ENCODE data around the gene VSIG10L.

VSIG10L gene

GRCh38 chr19:51341976-51342580 is at the start of gene VSIG10L:
Gene VSIG10L, minus strand, starts transcription at chr19:51342139. Its CDS starts 15 bp downstream, at chr19:51342124.
- DNase-seq = no peak

- DNase-seq = no peak
These were observed 49.2 kb upstream of the VSIG10L start for GRCh38 chr19:51391073-51391611.

- DNase-seq = no peak
These were observed 47.2 kb upstream of the VSIG10L start for GRCh38 chr19:51389143-51389542.

GRCh38 chr19:51387924-51388389 is 46.0 kb upstream of the VSIG10L start, which contains the start of gene LIM2:
Gene LIM2, minus strand, starts transcription at chr19:51387974. Its CDS starts 531 bp downstream, at chr19:51387443.
- DNase-seq = no peak

GRCh38 chr19:51386882-51387520 is 45.1 kb upstream of the VSIG10L start:
- no peak for DNase-seq

- DNase-seq = no peak
These were observed 40.1 kb upstream of the VSIG10L start for GRCh38 chr19:51382004-51382403.

- no peak for DNase-seq
These were observed 38.4 kb upstream of the VSIG10L start for GRCh38 chr19:51380379-51380778.

- no peak for DNase-seq
These were observed 35.5 kb upstream of the VSIG10L start for GRCh38 chr19:51377422-51377821.

- no peak for DNase-seq
These were observed 33.7 kb upstream of the VSIG10L start for GRCh38 chr19:51375504-51376221.

GRCh38 chr19:51372649-51373504 is 30.9 kb upstream of the VSIG10L start, which contains the start of gene NKG7:
Gene NKG7, minus strand, starts transcription at chr19:51372654. Its CDS starts 119 bp downstream, at chr19:51372535.
- DNase-seq = no peak

GRCh38 chr19:51372021-51372648 is 30.2 kb upstream of the VSIG10L start:
- DNase-seq = no peak

- no peak for DNase-seq
These were observed 29.3 kb upstream of the VSIG10L start for GRCh38 chr19:51371186-51371690.

GRCh38 chr19:51370230-51370629 is 28.3 kb upstream of the VSIG10L start:
- DNase-seq = no peak

- DNase-seq = no peak
These were observed 26.7 kb upstream of the VSIG10L start, which contains the start of gene CLDND2 for GRCh38 chr19:51368366-51369282. Gene CLDND2, minus strand, starts transcription at chr19:51369003. Its CDS starts 426 bp downstream, at chr19:51368577.

- DNase-seq = peak; percentile 94 to 99
These were observed 25.8 kb upstream of the VSIG10L start for GRCh38 chr19:51367565-51368365.

GRCh38 chr19:51367255-51367564 is 25.3 kb upstream of the VSIG10L start:
- peak in 1 of 2 experiments; percentile 46 for DNase-seq

- peak; percentile 98 to 99 for DNase-seq
These were observed 24.7 kb upstream of the VSIG10L start for GRCh38 chr19:51366389-51367254.

- DNase-seq = no peak
These were observed 24.0 kb upstream of the VSIG10L start, which contains the start of gene ETFB for GRCh38 chr19:51365965-51366388. Gene ETFB, minus strand, starts transcription at chr19:51366388. Its CDS starts 62 bp downstream, at chr19:51366326.

All from NCI-H526 (cell line).